SKM-1 treated with dmso at 0.1 percent for 144 hours (cell line): ENCODE data around the gene SLC4A1AP.
"Not testable (repeated sequence)": the region's sequence is repeated elsewhere in the genome, so short reads cannot be mapped to it uniquely, and the experiment has no call there.

Experiments
- DNase-seq: peaks from one replicate; lab custom pipeline; 2025; ENCODE audit not compliant: unreplicated experiment; lab: John Stamatoyannopoulos, UW

SLC4A1AP gene

GRCh38 chr2:27652341-27652740 lies 11.3 kb upstream of the SLC4A1AP start:
- DNase-seq: no peak

DNA sequence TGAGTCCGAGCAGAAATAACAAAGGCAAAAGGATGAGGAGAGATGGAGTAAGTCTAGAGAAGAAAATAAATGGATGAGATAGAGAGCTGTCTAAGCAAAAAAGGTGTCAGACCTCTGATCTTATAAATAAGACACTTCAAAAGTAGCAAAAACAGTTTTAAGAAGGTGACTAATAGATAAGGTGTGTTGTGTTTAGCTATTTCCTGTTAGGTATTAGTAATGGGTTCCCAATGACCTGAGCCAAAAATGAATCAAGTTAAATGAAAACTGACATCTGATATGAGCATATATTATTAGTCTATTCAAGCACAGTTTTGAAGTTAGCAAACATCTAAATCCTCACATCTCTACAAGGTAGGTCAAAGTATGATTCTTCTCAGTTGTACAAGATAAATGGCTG lies 10.9 kb upstream of the SLC4A1AP start:
- no peak for DNase-seq

GRCh38 chr2:27653397-27653796 lies 10.3 kb upstream of the SLC4A1AP start:
- DNase-seq: no peak

GRCh38 chr2:27655155-27655951 lies 8.3 kb upstream of the SLC4A1AP start:
- DNase-seq: no peak

DNA sequence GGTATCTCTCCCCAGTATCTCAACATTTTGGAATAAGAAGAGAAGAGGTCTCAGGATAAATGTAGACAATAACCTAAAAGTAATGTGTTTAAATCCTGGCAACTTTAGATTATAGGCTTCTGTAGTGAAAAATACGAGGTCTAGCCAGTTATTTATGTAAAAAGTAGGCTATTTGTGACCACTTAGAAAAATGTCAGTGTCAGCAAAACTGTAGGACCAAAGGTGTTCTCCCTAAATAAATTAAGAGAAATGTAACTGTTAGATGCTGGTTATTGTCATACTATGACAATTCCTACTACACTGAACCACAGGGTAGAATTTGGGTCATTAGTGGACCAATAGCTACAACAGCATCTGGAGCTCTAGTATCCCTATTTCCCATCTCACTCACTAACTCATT lies 2.3 kb upstream of the SLC4A1AP start:
- DNase-seq: no peak

DNA sequence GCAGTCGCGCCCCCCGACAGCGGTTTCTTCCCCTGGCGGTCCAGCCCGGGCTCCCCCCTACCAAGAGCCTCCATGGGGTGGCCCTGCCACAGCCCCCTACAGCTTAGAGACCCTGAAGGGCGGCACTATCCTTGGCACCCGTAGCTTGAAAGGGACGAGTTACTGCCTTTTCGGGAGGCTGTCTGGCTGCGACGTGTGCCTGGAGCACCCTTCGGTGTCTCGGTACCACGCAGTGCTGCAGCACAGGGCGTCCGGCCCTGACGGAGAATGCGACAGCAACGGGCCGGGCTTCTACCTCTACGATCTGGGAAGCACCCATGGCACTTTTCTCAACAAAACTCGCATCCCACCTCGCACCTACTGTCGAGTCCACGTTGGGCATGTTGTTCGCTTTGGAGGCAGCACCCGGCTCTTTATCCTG lies 475 bp downstream of the SLC4A1AP start:
- no peak for DNase-seq

GRCh38 chr2:27664622-27665363 lies 1.1 kb downstream of the SLC4A1AP start:
- DNase-seq: no peak

DNA sequence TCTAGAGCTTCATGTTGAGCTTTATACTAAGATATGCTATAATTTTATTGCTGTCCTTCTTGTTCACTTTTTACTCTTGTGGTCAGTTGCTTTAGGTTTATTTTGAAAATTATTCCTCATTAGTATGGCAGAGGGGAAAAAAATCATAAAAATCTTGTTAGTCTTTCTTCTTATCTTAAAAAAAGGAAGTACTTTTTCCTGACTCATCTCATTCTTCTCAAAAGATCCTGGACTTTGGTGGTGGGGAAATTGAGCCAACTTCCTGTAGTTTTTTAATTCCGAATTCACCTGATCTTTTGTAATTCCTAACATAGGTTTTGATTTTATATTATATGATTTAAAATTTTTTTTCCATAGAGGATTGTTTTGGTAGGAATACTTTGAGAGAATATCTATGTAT lies 3.8 kb downstream of the SLC4A1AP start:
- no peak for DNase-seq

DNA sequence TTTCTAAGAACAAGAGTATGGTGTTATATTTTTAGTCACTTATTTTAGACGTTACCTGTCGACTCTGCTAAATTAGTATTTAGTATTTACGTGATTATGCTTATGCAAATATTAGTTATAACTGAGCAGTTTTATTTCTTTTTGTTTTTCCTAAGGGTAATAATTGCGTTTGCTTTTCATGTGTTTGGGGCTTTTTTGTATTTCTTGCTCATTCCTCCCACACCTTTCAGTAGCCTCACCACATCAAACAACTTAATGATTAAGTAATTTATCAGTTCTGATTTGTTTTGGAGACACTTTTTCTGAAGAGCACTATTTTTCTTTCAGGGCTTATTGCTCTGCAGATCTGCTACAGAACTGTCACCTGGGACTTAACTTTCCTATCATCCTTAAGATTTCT lies 7.5 kb downstream of the SLC4A1AP start:
- DNase-seq: no peak

DNA sequence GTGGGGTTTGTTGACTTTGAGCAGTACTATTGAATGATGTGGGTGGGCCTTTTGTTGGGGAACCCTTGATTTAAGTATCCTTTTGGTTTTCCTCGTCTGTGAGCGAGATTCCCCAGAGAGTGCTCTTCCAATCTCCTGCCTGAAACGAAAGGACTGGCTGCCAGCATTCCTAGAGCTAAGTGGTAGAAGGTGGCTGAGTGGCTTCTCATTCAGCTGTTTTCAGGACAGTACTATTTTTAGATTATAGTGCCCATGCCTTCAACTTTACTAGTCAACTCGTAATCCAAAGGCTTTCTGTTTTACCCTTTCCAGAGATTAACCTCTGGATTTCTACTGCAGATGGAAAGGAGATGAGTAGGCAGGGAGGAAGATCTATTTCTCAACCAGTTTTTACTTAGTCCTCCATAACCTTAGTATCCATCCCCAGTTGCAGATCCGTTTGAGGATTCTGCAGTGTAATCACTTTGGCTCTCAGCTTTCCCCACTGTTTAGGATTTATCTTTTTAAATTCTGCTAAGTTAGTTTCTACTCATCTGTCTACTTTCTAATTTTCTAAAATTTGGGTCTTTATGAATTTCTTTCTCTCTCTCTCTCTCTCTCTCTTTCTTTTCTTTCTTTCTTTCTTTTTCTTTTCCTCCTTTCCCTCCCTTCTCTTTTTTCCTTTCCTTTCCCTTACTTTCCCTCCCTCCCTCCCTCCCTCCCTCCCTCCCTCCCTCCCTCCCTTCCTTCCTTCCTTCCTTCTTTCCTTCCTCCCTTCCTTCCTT lies 9.2 kb downstream of the SLC4A1AP start:
- DNase-seq: no peak

DNA sequence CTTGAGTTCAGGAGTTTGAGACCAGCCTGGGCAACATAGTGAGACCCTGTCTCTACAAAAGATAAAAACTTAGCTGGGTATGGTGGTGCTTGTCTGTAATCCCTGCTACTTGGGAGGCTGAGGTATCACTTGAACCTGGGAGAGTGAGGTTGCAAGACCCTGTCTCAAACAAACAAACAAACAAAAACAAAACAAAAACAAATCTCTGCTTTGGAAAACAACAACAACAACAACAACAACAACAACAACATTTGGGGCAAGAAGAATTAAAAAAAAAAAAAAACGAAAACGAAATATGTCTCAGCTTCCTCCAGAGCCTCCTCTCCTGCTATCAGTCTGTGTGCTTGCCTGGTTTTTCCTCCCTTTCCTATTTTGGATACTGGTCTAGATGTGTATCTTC lies 16.9 kb downstream of the SLC4A1AP start:
- DNase-seq: no peak

- no peak for DNase-seq
Observed at GRCh38 chr2:27681841-27682240, 18.2 kb downstream of the SLC4A1AP start.

GRCh38 chr2:27682334-27682771 lies 18.7 kb downstream of the SLC4A1AP start:
- DNase-seq: not testable (repeated sequence)

DNA sequence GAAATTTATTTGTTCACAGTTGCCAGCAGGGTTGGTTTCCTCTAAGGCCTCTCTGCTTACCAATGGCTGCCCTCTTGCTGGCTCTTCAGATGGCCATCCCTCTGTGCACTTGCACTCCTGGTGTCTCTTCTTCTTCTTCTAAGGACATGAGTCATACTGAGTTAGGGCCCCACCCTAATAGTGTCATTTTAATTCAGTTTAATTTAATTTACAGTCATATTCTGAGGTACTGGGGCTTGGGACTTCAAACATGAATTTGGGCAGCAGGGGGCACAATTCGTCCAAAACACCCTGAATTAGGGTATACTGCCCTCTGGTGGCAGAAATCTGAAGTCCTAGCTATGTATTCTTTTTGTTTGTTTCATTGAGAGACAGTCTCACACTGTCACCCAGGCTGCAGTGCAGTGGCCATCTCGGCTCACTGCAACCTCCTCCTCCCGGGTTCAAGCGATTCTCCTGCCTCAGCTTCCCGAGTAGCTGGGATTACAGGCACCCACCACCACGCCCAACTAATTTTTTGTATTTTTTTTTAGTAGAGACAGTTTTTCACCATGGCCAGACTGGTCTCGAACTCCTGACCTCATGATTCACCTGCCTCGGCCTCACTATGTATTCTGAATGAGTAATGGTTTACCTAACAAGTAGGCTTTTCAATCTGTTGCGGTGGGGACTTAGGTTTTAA lies 19.8 kb downstream of the SLC4A1AP start:
- DNase-seq: peak; percentile 85

- DNase-seq: not testable (repeated sequence)
Observed at GRCh38 chr2:27685006-27685405, 21.3 kb downstream of the SLC4A1AP start.

GRCh38 chr2:27685577-27685976 lies 21.9 kb downstream of the SLC4A1AP start:
- DNase-seq: no peak

DNA sequence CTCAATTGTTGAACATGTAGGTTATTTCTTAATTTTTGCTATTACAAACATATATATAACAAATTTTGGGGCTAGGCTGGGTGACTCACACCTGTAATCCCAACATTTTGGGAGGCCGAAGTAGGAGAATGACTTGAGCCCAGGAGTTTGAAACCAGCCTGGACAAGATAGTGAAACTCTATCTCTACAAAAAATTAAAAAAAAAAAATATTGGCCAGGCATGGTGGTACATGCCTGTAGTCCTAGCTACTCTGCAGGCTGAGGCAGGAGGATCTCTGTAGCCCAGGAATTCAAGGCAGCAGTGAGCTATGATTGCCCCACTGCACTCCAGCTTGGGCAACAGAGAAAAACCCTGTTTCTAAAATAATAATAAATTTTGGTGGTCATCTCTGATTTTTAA lies 23.5 kb downstream of the SLC4A1AP start:
- DNase-seq: no peak

DNA sequence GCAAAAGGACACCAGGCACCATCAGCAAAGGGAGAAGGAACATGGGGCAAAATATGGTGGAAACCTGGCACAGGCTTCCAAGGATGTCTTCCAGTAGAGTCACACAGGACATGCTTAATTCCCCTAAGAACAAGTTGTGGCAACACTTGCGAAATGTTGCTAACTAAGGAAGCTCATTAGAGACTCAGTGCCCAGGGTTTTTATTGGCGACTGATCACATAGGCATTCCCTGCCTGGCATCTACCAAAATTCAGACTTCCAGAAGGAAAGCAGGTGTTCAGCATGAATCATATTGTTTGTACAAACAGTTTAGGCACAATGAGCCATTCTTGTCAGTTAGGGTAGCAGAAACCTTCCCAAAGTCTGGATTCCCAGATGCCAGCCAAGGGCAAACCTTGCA lies 25.7 kb downstream of the SLC4A1AP start:
- DNase-seq: no peak

DNA sequence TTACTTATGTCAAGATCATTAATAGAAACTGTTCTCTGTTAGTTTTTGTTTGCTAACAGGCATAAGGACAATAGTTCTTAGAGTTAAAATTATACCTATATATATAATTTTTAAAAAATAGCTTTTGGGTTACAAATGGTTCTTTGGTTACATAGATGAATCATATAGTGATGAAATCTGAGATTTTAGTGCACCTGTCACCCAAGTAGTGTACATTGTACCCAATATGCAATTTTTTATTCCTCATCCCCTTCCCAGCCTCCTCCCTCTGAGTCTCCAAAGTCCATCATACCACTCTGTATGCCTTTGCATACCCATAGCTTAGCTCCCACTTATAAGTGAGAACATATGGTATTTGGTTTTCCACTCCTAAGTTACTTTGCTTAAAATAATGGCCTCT lies 26.4 kb downstream of the SLC4A1AP start:
- no peak for DNase-seq

DNA sequence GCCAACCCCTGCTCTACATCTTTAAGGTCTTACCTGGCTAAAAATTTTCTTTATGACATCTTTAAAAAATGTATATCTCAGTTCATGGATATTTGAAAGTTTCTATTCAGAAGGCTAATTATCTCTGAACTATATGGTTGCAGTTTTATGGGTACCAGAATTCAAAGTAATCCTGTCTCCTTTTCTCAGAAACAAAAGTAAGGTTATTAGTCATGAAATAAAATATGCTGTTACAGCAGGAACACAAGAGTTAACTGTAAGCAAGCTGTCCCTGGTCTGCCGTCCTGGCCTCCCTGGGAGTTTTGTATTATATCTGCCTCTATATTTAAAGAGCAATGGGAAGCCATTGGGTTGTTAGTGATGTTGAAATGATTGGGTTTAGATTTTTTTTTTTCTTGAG lies 34.0 kb downstream of the SLC4A1AP start:
- no peak for DNase-seq

GRCh38 chr2:27701676-27702075 lies 38.0 kb downstream of the SLC4A1AP start:
- DNase-seq: no peak
